ENCODE measurements around the gene OPN1MW.
"Not testable (repeated sequence)": the region's sequence is repeated elsewhere in the genome, so short reads cannot be mapped to it uniquely, and the experiment has no call there.

GRCh38 chrX:154192846-154193245 is 10.4 kb downstream of the OPN1MW start:
- TF ChIP-seq, protein P1, sequence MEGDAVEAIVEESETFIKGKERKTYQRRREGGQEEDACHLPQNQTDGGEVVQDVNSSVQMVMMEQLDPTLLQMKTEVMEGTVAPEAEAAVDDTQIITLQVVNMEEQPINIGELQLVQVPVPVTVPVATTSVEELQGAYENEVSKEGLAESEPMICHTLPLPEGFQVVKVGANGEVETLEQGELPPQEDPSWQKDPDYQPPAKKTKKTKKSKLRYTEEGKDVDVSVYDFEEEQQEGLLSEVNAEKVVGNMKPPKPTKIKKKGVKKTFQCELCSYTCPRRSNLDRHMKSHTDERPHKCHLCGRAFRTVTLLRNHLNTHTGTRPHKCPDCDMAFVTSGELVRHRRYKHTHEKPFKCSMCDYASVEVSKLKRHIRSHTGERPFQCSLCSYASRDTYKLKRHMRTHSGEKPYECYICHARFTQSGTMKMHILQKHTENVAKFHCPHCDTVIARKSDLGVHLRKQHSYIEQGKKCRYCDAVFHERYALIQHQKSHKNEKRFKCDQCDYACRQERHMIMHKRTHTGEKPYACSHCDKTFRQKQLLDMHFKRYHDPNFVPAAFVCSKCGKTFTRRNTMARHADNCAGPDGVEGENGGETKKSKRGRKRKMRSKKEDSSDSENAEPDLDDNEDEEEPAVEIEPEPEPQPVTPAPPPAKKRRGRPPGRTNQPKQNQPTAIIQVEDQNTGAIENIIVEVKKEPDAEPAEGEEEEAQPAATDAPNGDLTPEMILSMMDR (IDR thresholded peaks at IDR 0.05; ENCODE audit: low read depth, low read length), result not testable (repeated sequence)
- TF ChIP-seq EZH2phosphoT487 (IDR thresholded peaks at IDR 0.05; ENCODE audit: low read depth), result not testable (repeated sequence)
